Erythroblast (primary cell): Measurements from ENCODE around the gene ZPLD1.

Experiments used
- GATA1 ChIP-seq: IDR thresholded peaks from 2 replicates; pipeline ENCODE4 v1.6.1; 2011; ENCODE audit warnings: low read depth, mild to moderate bottlenecking, control low read depth, low read length, moderate library complexity
- POLR2A ChIP-seq: IDR thresholded peaks from 2 replicates; pipeline ENCODE4 v1.6.1; 2011; ENCODE audit warnings: mild to moderate bottlenecking, low read length

- no peak for TF ChIP-seq POLR2A
- TF ChIP-seq GATA1: no peak
These were observed 36.6 kb upstream of the ZPLD1 start for GRCh38 chr3:102398176-102398575.
